ENCODE data around the gene MICB. TPM values are rescaled to one million over a fixed set of nuclear protein-coding genes. Genes with fewer than 3 reads are reported as not detected.
A peak's percentile ranks its signal among the peaks of the same experiment; 100 is the strongest.

MICB gene
- total RNA-seq, 1 experiment from 2014 or later: 37.0 TPM

DNA sequence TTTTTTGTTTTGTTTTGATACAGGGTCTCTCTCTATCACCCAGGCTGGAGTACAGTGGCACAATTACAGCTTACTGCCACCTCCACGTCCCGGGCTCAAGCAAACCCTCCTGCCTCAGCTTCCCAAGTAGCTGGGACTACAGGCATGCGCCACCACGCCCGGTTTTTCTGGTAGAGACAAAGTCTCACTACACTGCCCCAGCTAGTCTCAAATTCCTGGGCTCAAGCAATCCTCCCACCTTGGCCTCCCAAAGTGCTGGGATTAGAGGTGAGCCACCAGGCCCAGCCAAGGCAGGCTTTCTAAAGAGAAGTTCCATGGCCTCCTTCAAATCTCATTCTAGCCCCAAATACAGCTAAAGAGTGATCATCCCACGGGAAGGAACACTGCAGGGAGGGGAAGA is 36.1 kb downstream of the MICB start:
- Mint-ChIP-seq H3K4me1 (peaks cover 49% of the 10 kb centered on the region), H3K9me3 (no peaks in the 10 kb centered on the region), H3K4me3 (no peak overlapping the region), H3K36me3 (peaks cover 89% of the 10 kb centered on the region), H3K27ac (no peak overlapping the region), H3K27me3 (ENCODE audit: low read depth) (no peaks in the 10 kb centered on the region)
- ChIA-PET POLR2A (no interaction called here), CTCF (no interaction called here)
- DNase-seq (ENCODE audit: low spot score) (no peak), ATAC-seq (no peak)
- TF ChIP-seq, protein P1, sequence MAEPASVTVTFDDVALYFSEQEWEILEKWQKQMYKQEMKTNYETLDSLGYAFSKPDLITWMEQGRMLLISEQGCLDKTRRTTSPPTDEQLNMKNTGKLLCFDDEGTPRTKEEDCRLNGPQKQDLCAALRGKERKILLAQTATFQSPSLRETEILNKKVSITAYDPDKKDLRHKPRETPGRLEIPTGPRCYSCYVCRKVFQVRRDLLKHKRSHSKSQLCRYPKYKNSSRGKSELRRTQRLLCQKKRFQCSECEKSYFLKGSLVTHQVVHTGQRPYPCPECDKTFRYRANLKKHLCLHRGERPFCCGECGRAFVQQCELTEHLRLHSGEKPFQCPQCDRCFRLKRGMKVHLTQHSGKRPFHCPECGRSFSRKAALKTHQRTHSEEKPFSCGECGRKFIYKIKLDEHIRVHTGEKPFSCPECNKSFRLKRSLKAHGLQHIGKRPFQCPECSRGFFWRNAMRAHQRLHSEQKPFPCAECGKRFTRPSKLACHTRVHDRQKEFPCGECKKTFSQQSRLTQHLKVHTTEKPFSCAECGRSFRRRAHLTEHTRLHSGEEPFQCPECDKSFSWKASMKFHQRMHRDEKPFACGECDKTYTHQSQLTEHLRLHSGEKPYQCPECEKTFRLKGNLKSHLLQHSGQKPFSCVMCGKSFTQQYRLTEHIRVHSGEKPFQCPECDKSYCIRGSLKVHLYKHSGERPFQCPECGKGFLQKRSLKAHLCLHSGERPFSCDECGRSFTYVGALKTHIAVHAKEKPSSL (CRISPR knock-in tag; conservative IDR thresholded peaks at IDR 0.05): peak; percentile 24; the same call in 1 of the 2 replicates
- TF ChIP-seq GTF2I (CRISPR knock-in tag; conservative IDR thresholded peaks at IDR 0.05): no peak
- no peak for TF ChIP-seq JUN (CRISPR knock-in tag; IDR thresholded peaks at IDR 0.05)
- no peak for TF ChIP-seq ZNF219 (CRISPR knock-in tag; IDR thresholded peaks at IDR 0.05; ENCODE audit: borderline replicate concordance)
- TF ChIP-seq ZNF671 (CRISPR knock-in tag; IDR thresholded peaks at IDR 0.05): 0 out of 2 replicates have a peak, but pooled peaks have one; percentile 29

GRCh38 chr6:31534521-31535040 is 36.6 kb downstream of the MICB start:
- peak overlapping the region; percentile 68 for H3K27ac Mint-ChIP-seq
- CTCF ChIA-PET: no interaction called here
- H3K4me1 Mint-ChIP-seq: peaks cover 51% of the 10 kb centered on the region
- no peaks in the 10 kb centered on the region for H3K27me3 Mint-ChIP-seq (ENCODE audit: low read depth)
- ATAC-seq (no peak), DNase-seq (ENCODE audit: low spot score) (no peak)
- H3K4me3 Mint-ChIP-seq: no peak overlapping the region
- H3K36me3 Mint-ChIP-seq: peaks cover 93% of the 10 kb centered on the region
- no peaks in the 10 kb centered on the region for H3K9me3 Mint-ChIP-seq
- TF ChIP-seq ATF3 (CRISPR knock-in tag; conservative IDR thresholded peaks at IDR 0.05): no peak
- no peak for TF ChIP-seq PRRX2 (CRISPR knock-in tag; IDR thresholded peaks at IDR 0.05)
- no peak for TF ChIP-seq MXD4 (CRISPR knock-in tag; IDR thresholded peaks at IDR 0.05; ENCODE audit: borderline replicate concordance)
- no peak for TF ChIP-seq ZNF423 (CRISPR knock-in tag; IDR thresholded peaks at IDR 0.05)
- TF ChIP-seq E2F5 (CRISPR knock-in tag; IDR thresholded peaks at IDR 0.05): no peak
- POLR2A ChIA-PET: no interaction called here

DNA sequence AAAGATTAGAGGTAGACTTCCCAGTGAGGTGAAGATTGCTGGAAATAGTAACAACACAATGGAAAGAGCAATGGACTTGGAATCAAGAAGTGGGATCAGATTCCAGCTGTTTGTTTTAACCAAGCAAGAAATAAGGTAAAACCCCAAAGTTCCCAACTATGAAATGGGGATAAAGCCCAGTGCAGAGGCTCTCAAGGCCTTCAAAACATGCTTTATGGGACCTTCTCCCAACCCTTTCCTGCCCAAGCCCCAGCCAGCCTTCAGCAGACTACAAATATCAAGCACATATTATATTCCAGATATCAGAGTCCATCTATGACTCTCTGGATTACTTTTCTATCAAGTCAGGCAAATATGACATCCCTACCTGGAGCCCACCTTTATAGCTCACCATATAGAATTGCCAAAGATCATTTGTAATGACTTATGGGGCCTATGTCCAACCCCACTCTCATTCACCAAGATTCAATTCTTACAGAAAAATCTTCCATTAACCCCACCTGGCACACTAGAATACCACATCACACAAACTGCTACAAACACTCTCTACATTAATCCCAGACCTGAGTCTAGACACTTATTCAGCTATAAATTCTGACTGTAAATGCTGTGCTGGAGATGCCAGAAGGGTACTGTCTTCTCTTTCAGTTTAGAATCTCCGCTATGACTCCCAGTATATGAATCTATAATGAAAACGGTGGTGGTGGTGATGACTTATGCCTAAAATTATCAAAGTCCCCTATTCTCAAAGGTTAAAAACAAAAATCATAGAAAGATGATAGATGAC is 37.8 kb downstream of the MICB start:
- ChIA-PET POLR2A (interaction anchor here (0.6 kb wide), 2 partner anchors 136 to 263 kb away, joined by 4 to 6 read pairs; no protein-coding TSS in a partner anchor), CTCF (interaction anchor here (1.0 kb wide), 1 partner anchor 11 kb away, joined by 3 read pairs; the partner anchor contains the start of gene ATP6V1G2)
- H3K36me3 Mint-ChIP-seq: peaks cover 93% of the 10 kb centered on the region
- peak overlapping the region; percentile 68 for H3K27ac Mint-ChIP-seq
- no peaks in the 10 kb centered on the region for H3K27me3 Mint-ChIP-seq (ENCODE audit: low read depth)
- H3K9me3 Mint-ChIP-seq: no peaks in the 10 kb centered on the region
- TF ChIP-seq ZNF263 (CRISPR knock-in tag; IDR thresholded peaks at IDR 0.05; ENCODE audit: low read depth) (no peak), PRRX2 (CRISPR knock-in tag; IDR thresholded peaks at IDR 0.05) (no peak), ATF3 (CRISPR knock-in tag; conservative IDR thresholded peaks at IDR 0.05) (no peak)
- H3K4me3 Mint-ChIP-seq: no peak overlapping the region
- no peak for ATAC-seq
- no peak for DNase-seq (ENCODE audit: low spot score)
- H3K4me1 Mint-ChIP-seq: peaks cover 50% of the 10 kb centered on the region

DNA sequence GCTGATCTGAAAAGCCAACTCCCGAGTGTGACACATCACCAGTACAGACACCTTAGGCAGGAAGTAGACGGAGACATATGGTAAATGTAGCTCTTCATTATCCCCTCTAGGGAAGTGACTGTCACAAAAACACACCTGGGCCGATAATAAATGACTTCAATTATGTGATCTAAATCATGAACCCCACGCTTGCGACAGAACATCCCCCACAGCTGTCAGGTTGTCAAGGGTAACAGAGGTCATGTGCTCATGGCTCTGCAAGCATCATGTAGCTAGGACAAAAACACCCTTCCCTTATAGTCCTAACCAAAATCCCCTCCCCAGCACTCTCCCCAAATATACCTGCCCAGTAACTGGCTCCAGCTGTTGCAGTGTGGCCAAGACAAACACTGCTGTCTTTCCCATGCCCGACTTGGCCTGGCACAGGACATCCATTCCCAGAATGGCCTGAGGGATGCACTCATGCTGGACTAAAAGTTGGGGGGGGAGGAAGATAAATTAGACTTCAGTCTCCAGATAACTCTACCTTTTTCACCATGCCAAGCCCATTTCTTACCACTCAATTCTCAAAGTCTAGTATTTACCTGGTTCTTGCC is 41.0 kb downstream of the MICB start:
- H3K27me3 Mint-ChIP-seq (ENCODE audit: low read depth): no peaks in the 10 kb centered on the region
- H3K27ac Mint-ChIP-seq: peak overlapping the region; percentile 89
- ATAC-seq: no peak
- no peaks in the 10 kb centered on the region for H3K9me3 Mint-ChIP-seq
- TF ChIP-seq, protein P2, sequence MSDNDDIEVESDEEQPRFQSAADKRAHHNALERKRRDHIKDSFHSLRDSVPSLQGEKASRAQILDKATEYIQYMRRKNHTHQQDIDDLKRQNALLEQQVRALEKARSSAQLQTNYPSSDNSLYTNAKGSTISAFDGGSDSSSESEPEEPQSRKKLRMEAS (CRISPR knock-in tag; IDR thresholded peaks at IDR 0.05): no peak
- no peak for TF ChIP-seq OVOL2 (CRISPR knock-in tag; IDR thresholded peaks at IDR 0.05; ENCODE audit: borderline replicate concordance)
- TF ChIP-seq, protein P3, sequence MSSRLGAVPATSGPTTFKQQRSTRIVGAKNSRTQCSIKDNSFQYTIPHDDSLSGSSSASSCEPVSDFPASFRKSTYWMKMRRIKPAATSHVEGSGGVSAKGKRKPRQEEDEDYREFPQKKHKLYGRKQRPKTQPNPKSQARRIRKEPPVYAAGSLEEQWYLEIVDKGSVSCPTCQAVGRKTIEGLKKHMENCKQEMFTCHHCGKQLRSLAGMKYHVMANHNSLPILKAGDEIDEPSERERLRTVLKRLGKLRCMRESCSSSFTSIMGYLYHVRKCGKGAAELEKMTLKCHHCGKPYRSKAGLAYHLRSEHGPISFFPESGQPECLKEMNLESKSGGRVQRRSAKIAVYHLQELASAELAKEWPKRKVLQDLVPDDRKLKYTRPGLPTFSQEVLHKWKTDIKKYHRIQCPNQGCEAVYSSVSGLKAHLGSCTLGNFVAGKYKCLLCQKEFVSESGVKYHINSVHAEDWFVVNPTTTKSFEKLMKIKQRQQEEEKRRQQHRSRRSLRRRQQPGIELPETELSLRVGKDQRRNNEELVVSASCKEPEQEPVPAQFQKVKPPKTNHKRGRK (CRISPR knock-in tag; IDR thresholded peaks at IDR 0.05; ENCODE audit: borderline replicate concordance): no peak
- ChIA-PET POLR2A (interaction anchor here (1.1 kb wide), 1 partner anchor 100 kb away, joined by 3 read pairs; no protein-coding TSS in a partner anchor), CTCF (interaction anchor here (0.5 kb wide), 1 partner anchor 10 kb away, joined by 5 read pairs; the partner anchor contains the start of gene MCCD1)
- H3K36me3 Mint-ChIP-seq: peaks cover 71% of the 10 kb centered on the region
- H3K4me1 Mint-ChIP-seq: peaks cover 42% of the 10 kb centered on the region
- peak overlapping the region; percentile 99 for H3K4me3 Mint-ChIP-seq
- no peak for DNase-seq (ENCODE audit: low spot score)
